ENCODE measurements around the gene IL23A.

DNA sequence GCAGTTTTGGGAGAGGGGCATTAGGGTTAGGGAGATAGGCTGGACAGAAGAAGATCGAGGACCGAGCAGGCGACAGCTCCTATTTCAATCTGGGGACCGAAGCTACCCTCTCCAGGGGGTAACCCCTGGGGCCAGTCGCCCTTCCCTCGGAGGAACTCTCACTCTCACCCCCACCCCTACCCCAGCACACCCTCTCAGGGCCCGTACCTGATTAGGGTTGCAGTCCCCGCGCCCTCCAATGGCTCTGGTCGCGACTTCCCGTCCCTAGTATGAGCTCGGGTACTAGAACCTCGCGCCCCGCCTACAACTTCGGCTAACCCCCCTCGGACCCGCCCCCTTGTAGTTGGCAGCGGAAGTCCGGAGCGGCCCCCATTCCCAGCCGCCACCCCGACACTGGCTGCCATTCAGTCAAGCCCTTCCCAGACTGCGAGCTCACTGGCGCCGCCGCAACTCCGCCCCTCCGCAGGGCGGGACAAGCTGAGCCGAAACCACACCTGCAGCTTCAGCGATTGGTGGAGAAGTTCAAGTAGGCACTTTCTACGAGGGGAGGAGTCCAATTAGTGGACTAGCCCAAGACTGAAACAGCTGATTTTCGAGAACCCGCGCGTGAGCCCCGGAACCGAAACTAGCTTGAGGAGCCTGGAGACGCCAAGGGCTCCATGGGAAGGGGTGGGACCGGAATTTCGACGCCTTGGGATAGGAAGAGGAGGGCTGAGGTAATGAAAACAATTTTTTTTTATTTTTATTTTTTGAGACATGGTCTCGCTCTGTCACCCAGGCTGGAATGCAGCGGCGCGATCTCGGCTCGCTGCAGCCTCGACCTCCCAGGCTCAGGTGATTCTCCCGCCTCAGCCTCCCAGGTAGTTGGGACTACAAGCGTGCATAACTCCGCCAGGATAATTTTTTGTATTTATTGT is 21.4 kb downstream of the IL23A start, which contains the start of gene STAT2:
- TF ChIP-seq, protein P1, sequence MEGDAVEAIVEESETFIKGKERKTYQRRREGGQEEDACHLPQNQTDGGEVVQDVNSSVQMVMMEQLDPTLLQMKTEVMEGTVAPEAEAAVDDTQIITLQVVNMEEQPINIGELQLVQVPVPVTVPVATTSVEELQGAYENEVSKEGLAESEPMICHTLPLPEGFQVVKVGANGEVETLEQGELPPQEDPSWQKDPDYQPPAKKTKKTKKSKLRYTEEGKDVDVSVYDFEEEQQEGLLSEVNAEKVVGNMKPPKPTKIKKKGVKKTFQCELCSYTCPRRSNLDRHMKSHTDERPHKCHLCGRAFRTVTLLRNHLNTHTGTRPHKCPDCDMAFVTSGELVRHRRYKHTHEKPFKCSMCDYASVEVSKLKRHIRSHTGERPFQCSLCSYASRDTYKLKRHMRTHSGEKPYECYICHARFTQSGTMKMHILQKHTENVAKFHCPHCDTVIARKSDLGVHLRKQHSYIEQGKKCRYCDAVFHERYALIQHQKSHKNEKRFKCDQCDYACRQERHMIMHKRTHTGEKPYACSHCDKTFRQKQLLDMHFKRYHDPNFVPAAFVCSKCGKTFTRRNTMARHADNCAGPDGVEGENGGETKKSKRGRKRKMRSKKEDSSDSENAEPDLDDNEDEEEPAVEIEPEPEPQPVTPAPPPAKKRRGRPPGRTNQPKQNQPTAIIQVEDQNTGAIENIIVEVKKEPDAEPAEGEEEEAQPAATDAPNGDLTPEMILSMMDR (conservative IDR thresholded peaks at IDR 0.05; ENCODE audit: low read depth, low read length) = no peak
- TF ChIP-seq EZH2 (IDR thresholded peaks at IDR 0.05; ENCODE audit: low read length, unreplicated experiment) (no peak), EZH2phosphoT487 (IDR thresholded peaks at IDR 0.05; ENCODE audit: borderline replicate concordance, low read length) (no peak)

Measured in PC-3 (cell line).